Measurements from ENCODE around the gene PIEZO1. TPM values are rescaled to one million over a fixed set of nuclear protein-coding genes. Genes with fewer than 3 reads are reported as not detected.

Gene PIEZO1
- total and polyA plus RNA-seq, 9 of the 15 experiments (the other 6 are each of a cell fraction or from before 2014, with no cell fraction given) = 3.6 to 432 (median 131) TPM

DNA sequence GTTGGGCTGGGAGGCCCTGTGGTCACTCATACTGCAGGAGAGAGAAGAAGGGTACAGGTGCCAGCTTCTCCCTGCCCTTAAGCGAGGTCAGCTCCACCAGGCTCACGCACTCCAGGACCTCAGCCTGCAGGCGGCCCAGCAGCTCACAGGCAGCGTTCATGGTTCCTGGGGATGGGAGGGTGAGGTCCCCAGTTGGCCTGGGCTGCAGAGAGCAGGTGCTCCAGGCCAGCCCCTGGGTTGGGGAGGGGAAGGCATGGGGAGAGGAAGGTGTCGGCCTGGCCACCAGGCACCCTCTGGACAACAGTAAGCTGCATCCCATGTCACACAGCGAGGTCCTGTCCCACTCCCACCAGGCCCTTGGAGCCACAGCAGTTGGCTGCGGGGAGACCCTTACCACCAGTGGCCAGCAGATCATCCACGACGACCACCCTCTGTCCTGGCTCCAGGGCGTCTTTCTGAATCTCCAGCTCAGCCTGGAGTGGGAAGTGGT lies 24.7 kb upstream of the PIEZO1 start (continued):
- TF ChIP-seq TGIF2 (CRISPR knock-in tag; IDR thresholded peaks at IDR 0.05) = no peak
- no peak for TF ChIP-seq GABPB1 (CRISPR knock-in tag; IDR thresholded peaks at IDR 0.05)
- no peak for TF ChIP-seq ZBTB5 (IDR thresholded peaks at IDR 0.05)
- no peak for TF ChIP-seq PRDM10 (IDR thresholded peaks at IDR 0.05; ENCODE audit: partially characterized antibody)
- peak; percentile 80; the same call in 1 of the 2 replicates for TF ChIP-seq TAF15 (IDR thresholded peaks at IDR 0.05; ENCODE audit: low read depth, low read length)
- no peak for TF ChIP-seq TEAD2 (tag; IDR thresholded peaks at IDR 0.05)
- peak; percentile 2; the same call in 1 of the 2 replicates for TF ChIP-seq MYC (IDR thresholded peaks at IDR 0.05; ENCODE audit: low read depth, low read length)
- TF ChIP-seq MYC (CRISPR knock-in tag; IDR thresholded peaks at IDR 0.05; ENCODE audit: borderline replicate concordance, low read depth) = no peak
- 0 out of 2 replicates have a peak, but pooled peaks have one; percentile 9 for TF ChIP-seq ZBTB9 (CRISPR knock-in tag; IDR thresholded peaks at IDR 0.05)
- no peak for TF ChIP-seq ZNF584 (CRISPR knock-in tag; IDR thresholded peaks at IDR 0.05; ENCODE audit: low read depth)
- no peak for TF ChIP-seq TCF7L2 (IDR thresholded peaks at IDR 0.05; ENCODE audit: low read depth, low read length)
- 0 out of 2 replicates have a peak, but pooled peaks have one; percentile 27 for TF ChIP-seq ZBTB1 (CRISPR knock-in tag; IDR thresholded peaks at IDR 0.05; ENCODE audit: borderline replicate concordance, low read depth)
- TF ChIP-seq, protein P1, sequence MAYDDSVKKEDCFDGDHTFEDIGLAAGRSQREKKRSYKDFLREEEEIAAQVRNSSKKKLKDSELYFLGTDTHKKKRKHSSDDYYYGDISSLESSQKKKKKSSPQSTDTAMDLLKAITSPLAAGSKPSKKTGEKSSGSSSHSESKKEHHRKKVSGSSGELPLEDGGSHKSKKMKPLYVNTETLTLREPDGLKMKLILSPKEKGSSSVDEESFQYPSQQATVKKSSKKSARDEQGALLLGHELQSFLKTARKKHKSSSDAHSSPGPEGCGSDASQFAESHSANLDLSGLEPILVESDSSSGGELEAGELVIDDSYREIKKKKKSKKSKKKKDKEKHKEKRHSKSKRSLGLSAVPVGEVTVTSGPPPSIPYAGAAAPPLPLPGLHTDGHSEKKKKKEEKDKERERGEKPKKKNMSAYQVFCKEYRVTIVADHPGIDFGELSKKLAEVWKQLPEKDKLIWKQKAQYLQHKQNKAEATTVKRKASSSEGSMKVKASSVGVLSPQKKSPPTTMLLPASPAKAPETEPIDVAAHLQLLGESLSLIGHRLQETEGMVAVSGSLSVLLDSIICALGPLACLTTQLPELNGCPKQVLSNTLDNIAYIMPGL (CRISPR knock-in tag; IDR thresholded peaks at IDR 0.05) = peak; percentile 85; the same call in 1 of the 2 replicates
- peak; percentile 61 for TF ChIP-seq CHD2 (IDR thresholded peaks at IDR 0.05; ENCODE audit: low read depth, low read length)
